Calu3 (cell line): ENCODE data around the gene CEPT1. TPM values are rescaled to one million over a fixed set of nuclear protein-coding genes. Genes with fewer than 3 reads are reported as not detected.

Experiments used
- BruUV-seq: library from RNA; stranded (reverse); fragments of 400-500 nt; replicated peaks from 2 replicates; lab custom pipeline; 2021; lab: Mats Ljungman, UMichigan
- CTCF ChIA-PET: fragments of 300-600 bp; sonication (Branson Sonifier 250); formaldehyde crosslinking; loops from one replicate; lab custom pipeline; 2022; ENCODE audit warnings: antibody characterized with exemption; lab: Charles Lee
- DNase-seq: peaks from one replicate; pipeline ENCODE4 v3.0.0; 2022
- H3K27ac Mint-ChIP-seq: one replicate; pipeline ENCODE4 v1.8.0; 2022; ENCODE audit warnings: mixed read lengths; ENCODE audit not compliant: unreplicated experiment
- H3K27me3 Mint-ChIP-seq: one replicate; pipeline ENCODE4 v1.8.0; 2022; ENCODE audit warnings: mixed read lengths; ENCODE audit not compliant: unreplicated experiment
- H3K36me3 Mint-ChIP-seq: one replicate; pipeline ENCODE4 v1.8.0; 2022; ENCODE audit warnings: mild to moderate bottlenecking, moderate library complexity, mixed read lengths; ENCODE audit not compliant: insufficient read depth, unreplicated experiment
- H3K4me1 Mint-ChIP-seq: one replicate; pipeline ENCODE4 v1.8.0; 2022; ENCODE audit warnings: mild to moderate bottlenecking, low read depth, mixed read lengths; ENCODE audit not compliant: unreplicated experiment
- H3K4me3 Mint-ChIP-seq: one replicate; pipeline ENCODE4 v1.8.0; 2022; ENCODE audit warnings: mild to moderate bottlenecking, low read depth, moderate library complexity, mixed read lengths; ENCODE audit not compliant: unreplicated experiment
- H3K9me3 Mint-ChIP-seq: one replicate; pipeline ENCODE4 v1.8.0; 2022; ENCODE audit warnings: low read depth, mixed read lengths; ENCODE audit not compliant: unreplicated experiment
- CTCF ChIP-seq: fragments of 200-600 bp; IDR thresholded peaks from one replicate; pipeline ENCODE4 v1.8.0; 2022; ENCODE audit warnings: antibody characterized with exemption; ENCODE audit not compliant: unreplicated experiment
- intact Hi-C: fragments of 100-400 bp; cut with micrococcal nuclease; formaldehyde crosslinking; loops from one replicate; pipeline ENCODE4 v1.10.0; 2022; ENCODE audit not compliant: unreplicated experiment
- total RNA-seq: library from RNA; stranded (reverse); gene quantifications from 2 replicates; pipeline ENCODE4 v1.2.3, GENCODE V29; 2022

The CEPT1 gene
- total RNA-seq, 1 experiment from 2014 or later, result 24.7 TPM

DNA sequence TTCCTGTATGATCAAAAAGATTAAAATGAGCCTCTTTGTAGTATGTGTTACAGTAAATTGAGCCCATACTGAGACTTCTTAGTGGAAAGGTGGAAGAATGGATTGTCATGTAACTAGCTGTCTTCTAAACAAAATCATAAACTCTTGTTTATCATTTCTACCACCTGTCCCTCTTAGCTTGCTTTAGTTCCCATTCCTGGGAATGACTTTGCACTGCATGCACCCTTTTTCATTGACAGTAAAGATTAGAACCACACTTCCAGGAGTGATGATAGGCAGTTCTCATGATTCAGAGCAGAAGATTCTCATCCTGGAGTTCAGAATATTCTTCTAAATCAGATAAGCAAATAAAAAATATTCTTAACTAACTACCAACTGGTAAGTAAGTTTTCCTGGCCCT lies 32.4 kb downstream of the CEPT1 start:
- BruUV-seq, result no TSS peak
- peaks cover 4% of the 10 kb centered on the region for H3K36me3 Mint-ChIP-seq
- H3K4me1 Mint-ChIP-seq, result no peaks in the 10 kb centered on the region
- DNase-seq, result no peak
- CTCF ChIA-PET, result no interaction called here
- no peaks in the 10 kb centered on the region for H3K9me3 Mint-ChIP-seq
- intact Hi-C loops, result no loop called here
- no peak overlapping the region for H3K4me3 Mint-ChIP-seq
- no peak overlapping the region for H3K27ac Mint-ChIP-seq
- H3K27me3 Mint-ChIP-seq, result no peaks in the 10 kb centered on the region
- TF ChIP-seq CTCF, result no peak

GRCh38 chr1:111174070-111174469 lies 34.0 kb downstream of the CEPT1 start:
- intact Hi-C loops, result no loop called here
- H3K36me3 Mint-ChIP-seq, result peaks cover 4% of the 10 kb centered on the region
- BruUV-seq, result no TSS peak
- H3K27ac Mint-ChIP-seq, result no peak overlapping the region
- CTCF ChIA-PET, result no interaction called here
- no peak for TF ChIP-seq CTCF
- H3K4me1 Mint-ChIP-seq, result no peaks in the 10 kb centered on the region
- DNase-seq, result no peak
- no peaks in the 10 kb centered on the region for H3K9me3 Mint-ChIP-seq
- no peaks in the 10 kb centered on the region for H3K27me3 Mint-ChIP-seq
- H3K4me3 Mint-ChIP-seq, result no peak overlapping the region

DNA sequence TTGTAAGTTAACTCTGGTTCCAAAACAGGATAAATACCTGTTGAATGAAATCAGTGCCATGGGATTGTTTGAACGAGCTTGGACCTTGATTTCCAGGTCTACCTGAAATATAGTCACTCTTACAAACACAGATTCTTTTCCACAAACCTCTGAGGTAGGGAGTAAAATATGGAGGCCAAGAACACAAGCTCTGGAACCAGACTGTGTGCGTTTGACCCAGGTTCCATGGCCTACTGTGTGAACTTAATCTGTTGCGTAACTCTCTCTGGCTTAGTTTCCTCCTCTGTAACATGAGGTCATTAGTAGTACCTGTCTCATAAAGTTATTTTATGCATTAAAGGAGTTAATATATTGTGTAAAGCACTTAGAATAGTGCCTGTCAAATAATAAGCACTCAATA lies 35.3 kb downstream of the CEPT1 start:
- Mint-ChIP-seq H3K4me1 (no peaks in the 10 kb centered on the region), H3K4me3 (no peak overlapping the region), H3K27me3 (no peaks in the 10 kb centered on the region), H3K36me3 (peaks cover 4% of the 10 kb centered on the region), H3K9me3 (no peaks in the 10 kb centered on the region), H3K27ac (no peak overlapping the region)
- no peak for TF ChIP-seq CTCF
- BruUV-seq, result no TSS peak
- CTCF ChIA-PET, result no interaction called here
- no peak for DNase-seq
- intact Hi-C loops, result no loop called here

DNA sequence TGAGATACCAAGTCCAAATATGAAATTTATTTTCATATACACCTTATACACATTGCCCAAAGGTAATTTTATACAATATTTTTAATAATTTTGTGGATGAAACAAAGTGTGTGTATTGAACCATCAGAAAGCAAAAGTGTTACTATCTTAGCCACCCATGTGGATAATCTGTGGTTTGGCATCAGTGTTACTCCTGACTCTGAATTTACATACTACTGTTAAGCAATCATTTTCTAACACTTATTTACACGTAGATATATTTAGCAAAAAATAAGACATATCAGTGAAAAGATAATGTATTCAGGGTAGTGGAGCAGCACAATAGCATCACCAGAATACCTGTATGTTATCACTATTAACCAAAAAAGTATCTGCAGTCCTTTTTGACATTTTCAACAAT lies 36.7 kb downstream of the CEPT1 start:
- peaks cover 4% of the 10 kb centered on the region for H3K36me3 Mint-ChIP-seq
- H3K9me3 Mint-ChIP-seq, result no peaks in the 10 kb centered on the region
- CTCF ChIA-PET, result no interaction called here
- no peak for DNase-seq
- no peaks in the 10 kb centered on the region for H3K4me1 Mint-ChIP-seq
- no peak overlapping the region for H3K27ac Mint-ChIP-seq
- no peak for TF ChIP-seq CTCF
- H3K27me3 Mint-ChIP-seq, result no peaks in the 10 kb centered on the region
- no peak overlapping the region for H3K4me3 Mint-ChIP-seq
- no TSS peak for BruUV-seq
- intact Hi-C loops, result no loop called here
